AG04449 (cell line): ENCODE results near the gene TFF2.

Experiments used
- CTCF ChIA-PET: fragments of 350-600 bp; formaldehyde crosslinking; extraction: SDS; loops from one replicate; lab custom pipeline; 2021; ENCODE audit warnings: antibody characterized with exemption; lab: Yijun Ruan, JAX
- POLR2A ChIA-PET: fragments of 400-600, 350-600 bp; formaldehyde crosslinking; extraction: SDS; loops from one replicate; lab custom pipeline; 2020; ENCODE audit warnings: antibody characterized with exemption, inconsistent platforms; lab: Yijun Ruan, JAX
- DNase-seq: peaks from one replicate; pipeline ENCODE4 v3.0.0-alpha.2; 2010; ENCODE audit warnings: low read depth, low spot score
- H3K4me3 ChIP-seq: 2 replicates; pipeline ENCODE4 v1.5.1; 2011; ENCODE audit warnings: low read depth, mild to moderate bottlenecking, control low read depth, low read length
- TF ChIP-seq, protein P1 (sequence below): IDR thresholded peaks from one replicate; pipeline ENCODE4 v1.5.1; 2011; ENCODE audit warnings: mild to moderate bottlenecking, moderate library complexity, low read length, control low read depth, inconsistent platforms; ENCODE audit not compliant: insufficient read depth; ENCODE audit errors: missing control alignments

The TFF2 gene

GRCh38 chr21:42381347-42381984 is 30.7 kb upstream of the TFF2 start:
- no peak overlapping the region for H3K4me3 ChIP-seq
- TF ChIP-seq, protein P1, sequence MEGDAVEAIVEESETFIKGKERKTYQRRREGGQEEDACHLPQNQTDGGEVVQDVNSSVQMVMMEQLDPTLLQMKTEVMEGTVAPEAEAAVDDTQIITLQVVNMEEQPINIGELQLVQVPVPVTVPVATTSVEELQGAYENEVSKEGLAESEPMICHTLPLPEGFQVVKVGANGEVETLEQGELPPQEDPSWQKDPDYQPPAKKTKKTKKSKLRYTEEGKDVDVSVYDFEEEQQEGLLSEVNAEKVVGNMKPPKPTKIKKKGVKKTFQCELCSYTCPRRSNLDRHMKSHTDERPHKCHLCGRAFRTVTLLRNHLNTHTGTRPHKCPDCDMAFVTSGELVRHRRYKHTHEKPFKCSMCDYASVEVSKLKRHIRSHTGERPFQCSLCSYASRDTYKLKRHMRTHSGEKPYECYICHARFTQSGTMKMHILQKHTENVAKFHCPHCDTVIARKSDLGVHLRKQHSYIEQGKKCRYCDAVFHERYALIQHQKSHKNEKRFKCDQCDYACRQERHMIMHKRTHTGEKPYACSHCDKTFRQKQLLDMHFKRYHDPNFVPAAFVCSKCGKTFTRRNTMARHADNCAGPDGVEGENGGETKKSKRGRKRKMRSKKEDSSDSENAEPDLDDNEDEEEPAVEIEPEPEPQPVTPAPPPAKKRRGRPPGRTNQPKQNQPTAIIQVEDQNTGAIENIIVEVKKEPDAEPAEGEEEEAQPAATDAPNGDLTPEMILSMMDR, result peak; percentile 78
- CTCF ChIA-PET, result interaction anchor here (0.6 to 2.7 kb wide), 5 partner anchors 12 to 236 kb away, joined by 3 to 19 read pairs (median 4); no protein-coding TSS in a partner anchor
- DNase-seq, result no peak
- POLR2A ChIA-PET, result no interaction called here

GRCh38 chr21:42379426-42380215 is 28.8 kb upstream of the TFF2 start:
- DNase-seq, result no peak
- ChIA-PET POLR2A (no interaction called here), CTCF (interaction anchor here (2.7 kb wide), 1 partner anchor 234 kb away, joined by 19 read pairs; no protein-coding TSS in a partner anchor)
- TF ChIP-seq, protein P1, result no peak
- H3K4me3 ChIP-seq, result no peak overlapping the region

DNA sequence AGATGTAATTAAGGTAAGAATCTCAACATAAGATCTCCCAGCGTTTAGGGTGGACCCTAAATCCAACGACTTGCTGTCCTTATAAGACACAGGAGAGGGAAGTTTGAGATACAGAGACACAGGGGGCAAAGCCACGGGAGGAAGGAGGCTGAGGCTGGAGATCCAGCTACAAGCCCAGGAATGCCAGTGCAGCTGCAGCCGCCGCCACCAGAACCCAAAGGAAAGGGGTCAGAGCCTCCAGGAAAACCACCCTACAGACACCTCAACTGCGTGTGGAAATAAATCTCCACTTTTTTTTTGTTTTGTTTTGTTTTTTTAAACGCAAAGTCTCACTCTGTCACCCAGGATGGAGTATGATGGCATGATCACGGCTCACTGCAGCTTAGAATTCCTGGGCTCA is 27.6 kb upstream of the TFF2 start:
- POLR2A ChIA-PET, result no interaction called here
- no peak for DNase-seq

DNA sequence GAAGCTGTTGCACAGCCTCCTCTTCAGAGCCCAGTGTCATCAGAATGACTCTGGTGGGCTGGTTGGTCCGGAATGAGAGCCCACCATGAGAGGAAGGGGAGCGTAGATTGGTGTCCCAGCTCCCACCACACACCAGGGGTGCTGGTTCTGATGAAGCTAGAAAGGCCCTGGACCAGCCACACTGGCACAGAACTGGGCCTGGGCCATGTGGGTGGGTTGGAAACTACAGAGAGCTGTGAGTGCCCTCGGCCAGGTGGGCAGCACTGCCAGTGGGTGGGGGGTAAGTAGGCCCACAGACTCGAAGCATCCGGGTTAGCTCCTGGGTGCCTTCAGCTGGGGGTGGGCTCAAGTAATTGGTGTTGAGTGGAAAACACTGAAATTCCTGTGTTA is 27.2 kb upstream of the TFF2 start:
- POLR2A ChIA-PET, result no interaction called here
- DNase-seq, result no peak
- CTCF ChIA-PET, result no interaction called here
- TF ChIP-seq, protein P1, result no peak
- H3K4me3 ChIP-seq, result no peak overlapping the region

More for the DNA sequence above, 27.6 kb upstream of the TFF2 start:
- no peak overlapping the region for H3K4me3 ChIP-seq
- CTCF ChIA-PET, result no interaction called here
- TF ChIP-seq, protein P1, result no peak

- ChIA-PET CTCF (no interaction called here), POLR2A (no interaction called here)
Measured at GRCh38 chr21:42377211-42377950, 26.6 kb upstream of the TFF2 start.

More at GRCh38 chr21:42377211-42377950, 26.6 kb upstream of the TFF2 start:
- TF ChIP-seq, protein P1, result no peak
- DNase-seq, result no peak
- H3K4me3 ChIP-seq, result no peak overlapping the region
